ENCODE results near the gene SHISA8.

DNA sequence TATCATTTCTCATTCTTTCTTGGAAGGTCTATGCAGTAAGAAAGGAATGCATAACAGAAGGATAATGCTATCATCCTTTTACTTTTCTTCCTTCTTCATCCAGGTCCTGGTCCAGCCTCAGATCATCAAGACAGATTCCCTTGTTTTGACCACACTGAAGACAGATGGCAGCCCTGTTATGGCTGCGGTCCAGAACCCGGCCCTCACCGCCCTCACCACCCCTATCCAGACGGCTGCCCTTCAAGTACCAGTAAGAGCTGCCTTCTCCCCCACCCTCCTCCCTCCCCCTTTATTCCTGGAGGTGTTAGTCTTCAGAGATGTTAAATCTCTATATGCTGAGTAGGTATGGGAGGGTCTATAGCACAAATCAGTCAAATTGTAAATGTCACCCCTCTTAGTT, 44.1 kb downstream of the SHISA8 start:
- TF ChIP-seq, protein P1, sequence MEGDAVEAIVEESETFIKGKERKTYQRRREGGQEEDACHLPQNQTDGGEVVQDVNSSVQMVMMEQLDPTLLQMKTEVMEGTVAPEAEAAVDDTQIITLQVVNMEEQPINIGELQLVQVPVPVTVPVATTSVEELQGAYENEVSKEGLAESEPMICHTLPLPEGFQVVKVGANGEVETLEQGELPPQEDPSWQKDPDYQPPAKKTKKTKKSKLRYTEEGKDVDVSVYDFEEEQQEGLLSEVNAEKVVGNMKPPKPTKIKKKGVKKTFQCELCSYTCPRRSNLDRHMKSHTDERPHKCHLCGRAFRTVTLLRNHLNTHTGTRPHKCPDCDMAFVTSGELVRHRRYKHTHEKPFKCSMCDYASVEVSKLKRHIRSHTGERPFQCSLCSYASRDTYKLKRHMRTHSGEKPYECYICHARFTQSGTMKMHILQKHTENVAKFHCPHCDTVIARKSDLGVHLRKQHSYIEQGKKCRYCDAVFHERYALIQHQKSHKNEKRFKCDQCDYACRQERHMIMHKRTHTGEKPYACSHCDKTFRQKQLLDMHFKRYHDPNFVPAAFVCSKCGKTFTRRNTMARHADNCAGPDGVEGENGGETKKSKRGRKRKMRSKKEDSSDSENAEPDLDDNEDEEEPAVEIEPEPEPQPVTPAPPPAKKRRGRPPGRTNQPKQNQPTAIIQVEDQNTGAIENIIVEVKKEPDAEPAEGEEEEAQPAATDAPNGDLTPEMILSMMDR (conservative IDR thresholded peaks at IDR 0.05 in 1 of 2, IDR thresholded peaks at IDR 0.05 in 1 of 2; ENCODE audit: extremely low read depth in 1 of 2, insufficient read depth in 1 of 2, low read depth in 1 of 2, low read length in 2 of 2) = no peak
- no peak for TF ChIP-seq EZH2 (IDR thresholded peaks at IDR 0.05; ENCODE audit: borderline replicate concordance, low read length)
